ENCODE measurements around the gene TMEM120B.
"Not testable (repeated sequence)": the region's sequence is repeated elsewhere in the genome, so short reads cannot be mapped to it uniquely, and the experiment has no call there.

Gene TMEM120B

GRCh38 chr12:121776190-121777098, 63.9 kb downstream of the TMEM120B start:
- peak; percentile 97 for DNase-seq

GRCh38 chr12:121778567-121779421, 66.2 kb downstream of the TMEM120B start:
- no peak for DNase-seq

- no peak for DNase-seq
Observed at GRCh38 chr12:121779422-121779895, 66.9 kb downstream of the TMEM120B start.

- no peak for DNase-seq
Observed at GRCh38 chr12:121780429-121780828, 67.9 kb downstream of the TMEM120B start.

- DNase-seq: no peak
Observed at GRCh38 chr12:121781484-121781997, 69.0 kb downstream of the TMEM120B start.

GRCh38 chr12:121781998-121782979, 69.7 kb downstream of the TMEM120B start:
- DNase-seq: peak; percentile 49

- no peak for DNase-seq
Observed at GRCh38 chr12:121783766-121784165, 71.2 kb downstream of the TMEM120B start.

GRCh38 chr12:121784460-121784859, 71.9 kb downstream of the TMEM120B start:
- no peak for DNase-seq

GRCh38 chr12:121786440-121786825, 73.9 kb downstream of the TMEM120B start:
- DNase-seq: peak; percentile 52

- DNase-seq: peak; percentile 41
Observed at GRCh38 chr12:121787063-121788025, 74.8 kb downstream of the TMEM120B start.

GRCh38 chr12:121788176-121788818, 75.7 kb downstream of the TMEM120B start:
- no peak for DNase-seq

- DNase-seq: no peak
Observed at GRCh38 chr12:121789233-121789781, 76.8 kb downstream of the TMEM120B start.

- peak; percentile 90 for DNase-seq
Observed at GRCh38 chr12:121789800-121790728, 77.5 kb downstream of the TMEM120B start.

- not testable (repeated sequence) for DNase-seq
Observed at GRCh38 chr12:121790785-121791184, 78.2 kb downstream of the TMEM120B start.

- no peak for DNase-seq
Observed at GRCh38 chr12:121791671-121792551, 79.4 kb downstream of the TMEM120B start.

- DNase-seq: peak; percentile 49
Observed at GRCh38 chr12:121792607-121793439, 80.3 kb downstream of the TMEM120B start.

- DNase-seq: no peak
Observed at GRCh38 chr12:121793440-121793837, 80.9 kb downstream of the TMEM120B start, which contains the start of gene RHOF. Gene RHOF, minus strand, starts transcription at chr12:121793688. Its CDS starts 55 bp downstream, at chr12:121793633.
